Stomach (tissue), 9 donors: ENCODE measurements around the gene TACC3. TPM values are rescaled to one million over a fixed set of nuclear protein-coding genes. Genes with fewer than 3 reads are reported as not detected.
A peak's percentile ranks its signal among the peaks of the same experiment; 100 is the strongest.

Experiments
- DNase-seq, 2 donors: peaks; one replicate each; pipeline versions ENCODE4 v3.0.0 to v3.0.0-alpha.2; 2013 to 2019
- H3K27ac ChIP-seq, 5 donors: fragments of 200-600 bp in 4 of 5; sonication (generic) in 4 of 5; one replicate each; pipeline ENCODE4 v1.5.1; 2013 to 2019; ENCODE audit warnings: mild to moderate bottlenecking in 1 of 5, moderate library complexity in 1 of 5
- H3K27me3 ChIP-seq, 3 donors: fragments of 200-600 bp; sonication (generic); one replicate each; pipeline ENCODE4 v1.5.1; 2017 to 2019; ENCODE audit warnings: mixed run types in 1 of 3
- H3K36me3 ChIP-seq, 4 donors: fragments of 200-600 bp; sonication (generic); 1 replicate in 3 of 4; 2 replicates in 1 of 4; pipeline ENCODE4 v1.5.1; 2016 to 2019
- H3K4me1 ChIP-seq, 4 donors: fragments of 200-600 bp; sonication (generic); one replicate each; pipeline ENCODE4 v1.5.1; 2016 to 2019
- H3K4me3 ChIP-seq, 4 donors: fragments of 200-600 bp; sonication (generic) in 3 of 4; one replicate each; pipeline ENCODE4 v1.5.1; 2016 to 2019; ENCODE audit warnings: mild to moderate bottlenecking in 1 of 4
- H3K9me3 ChIP-seq, 4 donors: fragments of 200-600 bp; sonication (generic); one replicate each; pipeline ENCODE4 v1.5.1; 2016 to 2019
- CTCF ChIP-seq, 7 experiments: fragments of 450-650 bp in 4 of 7; fragments of 200-600 bp in 3 of 7; sonication (generic) in 3 of 7; IDR thresholded peaks; one replicate each; pipeline ENCODE4 v1.5.1; 2016 to 2019; ENCODE audit warnings: antibody characterized with exemption in 7 of 7, control low read depth in 2 of 7, mild to moderate bottlenecking in 1 of 7
- EP300 ChIP-seq: sonication (generic); formaldehyde crosslinking; IDR thresholded peaks from one replicate; pipeline ENCODE4 v1.6.1; 2017; ENCODE audit warnings: antibody characterized with exemption
- POLR2A ChIP-seq, 4 donors: fragments of 450-650 bp; IDR thresholded peaks; one replicate each; pipeline ENCODE4 v1.6.1; 2016; ENCODE audit warnings: antibody characterized with exemption in 4 of 4, control low read depth in 2 of 4, mild to moderate bottlenecking in 1 of 4, moderate library complexity in 1 of 4
- POLR2AphosphoS5 ChIP-seq, 3 donors: sonication (generic); formaldehyde crosslinking; IDR thresholded peaks; one replicate each; pipeline ENCODE4 v1.6.1; 2016; ENCODE audit warnings: antibody characterized with exemption in 3 of 3
- WGBS, 5 donors: extraction: QIAGEN DNeasy Blood & Tissue Kit in 3 of 5; methylation state at CpG; one replicate each; pipeline versions ENCODE4 v1.1.5 to v1.1.7; 2013 to 2018; 5-methylcytosine and 5-hydroxymethylcytosine counted together
- intact Hi-C: fragments of 100-400 bp; cut with DNase I; formaldehyde crosslinking; loops from one replicate; pipeline ENCODE4 v1.15.1; 2023; ENCODE audit warnings: low total_unique reads
- polyA plus RNA-seq, 3 donors: library from polyadenylated mRNA; stranded (reverse); fragments of 200-250 nt; gene quantifications; one replicate each; pipeline ENCODE4 v1.2.3, GENCODE V29; 2013
- total RNA-seq, 5 donors: library from RNA; depleted of rRNA; stranded (reverse); fragments of >200 nt; gene quantifications; one replicate each; pipeline versions ENCODE4 v1.1.0 to v1.2.3, GENCODE V29; 2014 to 2016
- donor health status: healthy with polysubstance abuse.
- donor health status: Bipolar disorder and iron deficiency.
- donor health status: healthy.

Gene TACC3
- total and polyA plus RNA-seq, 8 donors = 7.2 to 74.1 (median 24.8) TPM

- H3K4me1 ChIP-seq = peaks cover 0 to 5% (median under 1%) of the 10 kb centered on the region in 4 donors
- H3K36me3 ChIP-seq = no peaks in the 10 kb centered on the region
- H3K4me3 ChIP-seq = no peak overlapping the region
- H3K27me3 ChIP-seq = peaks cover 0 to 32% (median 0%) of the 10 kb centered on the region in 3 donors
- H3K27ac ChIP-seq = no peak overlapping the region
- TF ChIP-seq POLR2AphosphoS5 (IDR thresholded peaks at IDR 0.05) (no peak), POLR2A (IDR thresholded peaks at IDR 0.05) (no peak), CTCF (IDR thresholded peaks at IDR 0.05) (no peak), EP300 (no peak)
- DNase-seq = no peak
- intact Hi-C loops = no loop called here
- H3K9me3 ChIP-seq = no peaks in the 10 kb centered on the region
- 79 to 91% (median 82%) methylated on average over 8 to 18 of the region's 18 CpGs for WGBS, 5 donors
Measured at GRCh38 chr4:1779588-1780382, 58.5 kb downstream of the TACC3 start.

GRCh38 chr4:1780435-1780834, 59.1 kb downstream of the TACC3 start:
- no peak overlapping the region for H3K4me3 ChIP-seq
- DNase-seq = no peak
- no peak overlapping the region for H3K27ac ChIP-seq
- 80 to 85% (median 84%) methylated on average over 14 of the region's 14 CpGs for WGBS, 5 donors
- H3K4me1 ChIP-seq = peaks cover 0 to 11% (median 6%) of the 10 kb centered on the region in 4 donors
- H3K36me3 ChIP-seq = no peaks in the 10 kb centered on the region
- H3K27me3 ChIP-seq = peaks cover 0 to 32% (median 0%) of the 10 kb centered on the region in 3 donors
- intact Hi-C loops = no loop called here
- TF ChIP-seq POLR2A (IDR thresholded peaks at IDR 0.05) = no peak
- TF ChIP-seq CTCF (IDR thresholded peaks at IDR 0.05) = no peak
- no peak for TF ChIP-seq POLR2AphosphoS5 (IDR thresholded peaks at IDR 0.05)
- TF ChIP-seq EP300 = no peak
- no peaks in the 10 kb centered on the region for H3K9me3 ChIP-seq

GRCh38 chr4:1783015-1783414, 61.7 kb downstream of the TACC3 start:
- no peaks in the 10 kb centered on the region for H3K36me3 ChIP-seq
- H3K27ac ChIP-seq = no peak overlapping the region
- TF ChIP-seq POLR2AphosphoS5 (IDR thresholded peaks at IDR 0.05) (no peak), CTCF (IDR thresholded peaks at IDR 0.05) (no peak), EP300 (no peak), POLR2A (IDR thresholded peaks at IDR 0.05) (no peak)
- WGBS, 5 donors = 69 to 78% (median 76%) methylated on average over 3 to 10 of the region's 10 CpGs
- no peak overlapping the region for H3K4me3 ChIP-seq
- intact Hi-C loops = no loop called here
- peaks cover 0 to 38% (median 0%) of the 10 kb centered on the region in 3 donors for H3K27me3 ChIP-seq
- H3K4me1 ChIP-seq = peaks cover 0 to 15% (median 9%) of the 10 kb centered on the region in 4 donors
- peak in 1 of 2 donors; percentile 58 for DNase-seq
- H3K9me3 ChIP-seq = no peaks in the 10 kb centered on the region

GRCh38 chr4:1783970-1784369, 62.6 kb downstream of the TACC3 start:
- 75 to 94% (median 82%) methylated on average over 8 to 12 of the region's 12 CpGs for WGBS, 5 donors
- H3K4me3 ChIP-seq = no peak overlapping the region
- H3K27me3 ChIP-seq = peaks cover 0 to 30% (median 0%) of the 10 kb centered on the region in 3 donors
- intact Hi-C loops = no loop called here
- H3K4me1 ChIP-seq = peaks cover 0 to 11% (median 9%) of the 10 kb centered on the region in 4 donors
- H3K9me3 ChIP-seq = no peaks in the 10 kb centered on the region
- no peak for DNase-seq
- TF ChIP-seq CTCF (IDR thresholded peaks at IDR 0.05) (no peak), EP300 (no peak), POLR2A (IDR thresholded peaks at IDR 0.05) (no peak)
- H3K27ac ChIP-seq = no peak overlapping the region
- H3K36me3 ChIP-seq = no peaks in the 10 kb centered on the region
